Fibroblast of upper back skin (primary cell): ENCODE results near the gene ITGB3BP.
"Not testable (repeated sequence)": the region's sequence is repeated elsewhere in the genome, so short reads cannot be mapped to it uniquely, and the experiment has no call there.

Experiments used
- DNase-seq: peaks from one replicate; pipeline ENCODE4 v3.0.0-alpha.2; 2013

Gene ITGB3BP

DNA sequence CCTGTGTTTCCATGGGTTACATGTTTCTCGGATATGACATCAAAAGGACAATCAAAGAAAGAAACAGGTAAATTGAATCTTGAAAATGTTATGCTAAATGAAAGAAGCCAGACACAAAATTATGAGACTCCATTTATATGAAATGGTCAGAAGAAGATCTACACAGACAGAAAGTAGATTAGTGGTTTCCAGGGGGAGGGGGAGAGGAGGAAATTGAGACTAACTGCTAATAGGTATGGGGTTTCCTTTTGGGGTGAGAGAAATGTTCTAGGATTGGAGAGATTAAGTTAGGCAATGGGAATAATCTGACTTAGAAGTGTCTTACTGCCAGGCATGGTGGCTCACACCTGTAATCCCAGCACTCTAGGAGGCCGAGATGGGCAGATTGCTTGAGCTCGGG, 21.8 kb downstream of the ITGB3BP start:
- DNase-seq, result no peak

DNA sequence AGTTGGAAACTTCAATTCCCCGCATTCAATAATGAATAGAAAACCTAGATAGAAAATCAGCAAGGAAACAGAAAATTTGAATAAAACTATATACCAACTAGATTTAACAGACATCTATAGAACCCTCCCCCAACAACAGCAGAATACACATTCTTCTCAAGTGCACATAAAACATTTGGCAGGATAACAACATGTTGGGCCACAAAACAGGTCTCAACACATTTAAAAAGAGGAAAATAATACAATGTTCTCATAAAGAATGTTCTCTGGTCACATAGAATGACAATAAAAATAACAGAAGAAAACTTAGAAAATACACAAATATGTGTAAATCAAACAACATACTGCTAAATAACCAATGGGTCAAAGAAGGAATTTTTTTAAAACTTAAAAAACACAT, 24.9 kb downstream of the ITGB3BP start:
- DNase-seq, result no peak

DNA sequence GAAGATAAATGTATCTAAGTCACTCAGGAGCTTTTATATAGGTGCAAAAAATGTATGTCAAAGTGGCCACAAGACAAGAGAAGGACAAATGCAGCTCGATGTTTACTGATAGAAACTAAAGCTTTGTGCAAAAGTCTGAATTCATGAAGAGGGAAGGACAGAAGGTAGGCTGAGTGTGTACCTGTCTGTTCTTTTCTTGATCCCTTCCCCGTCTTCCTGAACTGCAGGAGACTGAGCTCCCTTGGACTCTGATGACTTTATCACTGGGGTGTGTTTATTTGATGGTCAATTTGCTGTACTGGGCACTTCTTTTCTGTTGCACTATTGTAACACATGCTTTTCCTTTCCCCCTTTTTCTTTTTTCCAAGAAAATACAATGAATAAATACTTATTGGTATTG, 25.4 kb downstream of the ITGB3BP start:
- no peak for DNase-seq

DNA sequence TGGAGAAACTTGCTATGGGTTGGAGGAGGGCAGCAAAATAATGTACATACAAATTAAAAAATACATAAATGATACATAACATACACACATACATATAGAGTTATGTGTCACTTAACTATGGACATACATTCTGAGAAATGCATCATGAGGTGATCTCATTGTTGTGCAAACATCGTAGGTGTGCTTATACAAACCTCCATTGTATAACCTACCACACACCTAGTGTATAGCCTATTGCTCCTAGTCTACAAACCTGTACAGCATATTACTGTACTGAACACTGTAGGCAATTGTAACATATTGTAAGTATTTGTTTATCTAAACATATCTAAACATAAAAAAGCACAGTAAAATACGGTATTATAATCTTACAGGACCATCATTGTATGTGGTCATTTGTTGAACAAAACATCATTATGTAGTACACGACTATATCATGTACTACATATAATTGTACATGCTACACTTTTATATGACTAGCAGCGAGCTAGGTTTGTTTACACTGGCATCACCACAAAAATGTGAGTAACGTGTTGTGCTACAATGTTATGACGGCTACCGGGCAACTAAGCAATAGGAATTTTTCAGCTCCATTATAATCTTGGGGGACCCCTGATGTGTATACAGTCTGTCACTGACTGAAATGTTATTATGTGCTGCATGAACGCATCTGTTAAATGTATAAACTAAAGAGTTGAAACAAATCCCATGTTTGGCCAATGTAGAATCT, 35.5 kb downstream of the ITGB3BP start:
- peak; percentile 1 for DNase-seq

DNA sequence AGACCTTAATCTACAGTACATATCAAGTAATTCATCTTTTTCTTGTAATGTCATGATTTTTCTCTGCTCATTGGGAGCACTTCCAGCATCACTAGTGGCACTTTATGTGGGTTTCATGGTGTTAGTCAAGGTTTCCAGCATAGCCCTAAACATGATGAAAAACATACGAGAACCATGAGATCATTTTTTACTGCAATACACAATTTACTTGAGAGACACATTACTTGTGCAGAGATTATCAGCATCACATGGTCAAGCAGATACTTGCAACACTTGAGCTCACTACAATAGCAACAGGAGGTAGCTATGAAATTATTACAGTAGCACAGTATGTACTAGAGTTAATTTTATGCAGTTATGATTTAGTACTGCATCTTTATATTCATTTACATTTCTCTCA, 36.4 kb downstream of the ITGB3BP start:
- no peak for DNase-seq

DNA sequence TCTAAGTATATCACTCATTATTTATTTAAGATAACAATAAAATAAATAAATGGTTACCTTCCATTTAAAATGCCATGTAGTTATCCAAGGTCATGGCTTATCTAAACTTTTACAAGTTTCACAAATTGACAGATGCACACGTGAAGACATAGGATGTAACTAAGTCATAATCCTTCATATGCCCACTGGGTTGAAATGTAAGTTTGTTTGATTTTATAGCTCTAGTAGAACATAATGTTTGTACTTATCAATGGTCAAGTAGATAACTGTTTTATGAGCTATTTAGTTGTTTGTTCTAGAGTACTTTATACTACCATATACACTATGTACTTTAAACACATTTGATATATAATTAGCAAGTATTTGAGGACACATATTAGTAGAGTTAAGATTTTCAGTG, 43.0 kb downstream of the ITGB3BP start:
- no peak for DNase-seq

DNA sequence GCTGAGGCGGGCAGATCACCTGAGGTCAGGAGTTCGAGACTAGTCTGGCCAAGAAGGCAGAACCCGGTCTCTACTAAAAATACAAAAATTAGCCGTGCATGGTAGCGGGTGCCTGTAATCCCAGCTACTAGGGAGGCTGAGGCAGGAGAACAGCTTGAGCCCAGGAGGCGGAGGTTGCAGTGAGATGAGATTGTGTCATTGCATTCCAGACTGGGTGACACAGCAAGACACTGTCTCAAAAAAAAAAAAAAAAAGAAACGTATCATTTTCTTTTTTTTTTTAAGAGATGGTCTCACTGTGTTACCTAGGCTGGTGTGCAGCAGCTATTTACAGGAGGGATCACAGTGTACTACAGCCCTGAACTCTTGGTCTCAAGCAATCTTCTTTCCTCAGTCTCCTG, 47.3 kb downstream of the ITGB3BP start:
- DNase-seq, result peak; percentile 5

DNA sequence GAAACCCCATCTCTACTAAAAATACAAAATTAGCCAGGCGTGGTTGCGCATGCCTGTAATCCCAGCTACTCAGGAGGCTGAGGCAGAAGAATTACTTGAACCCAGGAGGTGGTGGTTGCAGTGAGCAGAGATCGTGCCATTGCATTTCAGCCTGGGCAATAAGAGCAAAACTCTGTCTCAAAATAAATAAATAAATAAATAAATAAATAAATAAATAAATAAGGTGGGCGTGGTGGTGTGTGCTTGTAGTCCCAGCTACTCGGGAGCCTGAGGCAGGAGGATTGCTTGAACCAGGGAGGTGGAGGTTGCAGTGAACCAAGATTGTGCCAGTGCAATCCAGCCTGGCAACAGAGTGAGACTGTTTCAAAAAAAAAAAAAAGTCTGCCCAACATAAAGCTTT, 54.3 kb downstream of the ITGB3BP start:
- not testable (repeated sequence) for DNase-seq

DNA sequence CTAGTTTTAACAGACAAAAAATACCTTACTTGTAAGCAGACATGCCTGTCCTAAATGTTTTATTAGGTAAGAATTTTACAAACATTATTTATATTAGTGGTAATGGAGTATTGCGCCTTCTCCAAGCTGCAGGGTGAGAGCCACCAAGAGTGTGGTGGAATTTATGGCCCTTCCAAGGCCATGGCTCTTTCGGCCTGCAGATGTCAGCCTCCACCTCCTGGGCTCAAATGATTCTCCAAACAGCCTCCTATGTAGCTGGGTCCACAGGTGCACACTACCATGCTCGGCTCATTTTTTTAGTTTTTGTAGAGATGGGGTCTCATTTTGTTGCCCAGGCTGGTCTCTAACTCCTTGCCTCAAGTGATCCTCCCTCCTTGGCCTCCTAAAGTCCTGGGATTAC, 56.3 kb downstream of the ITGB3BP start:
- no peak for DNase-seq

DNA sequence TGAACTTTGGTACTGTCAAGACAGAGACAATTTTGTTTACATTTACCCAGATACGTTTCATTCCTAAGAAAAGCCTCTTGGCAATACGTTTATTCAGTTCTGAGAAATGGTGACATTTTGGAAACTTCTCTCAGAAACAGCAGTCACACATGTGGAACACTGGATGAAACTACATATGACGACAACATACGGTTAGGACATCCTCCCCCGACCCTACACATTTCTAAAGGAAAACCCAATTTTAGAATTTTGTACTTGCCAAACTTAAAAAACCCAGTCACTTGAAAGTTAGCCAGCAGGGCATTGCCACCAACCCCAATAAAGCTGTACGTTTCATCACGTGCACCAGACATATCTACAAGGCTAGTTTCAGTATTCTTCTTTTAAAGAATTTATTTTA, 56.8 kb downstream of the ITGB3BP start:
- DNase-seq, result no peak

DNA sequence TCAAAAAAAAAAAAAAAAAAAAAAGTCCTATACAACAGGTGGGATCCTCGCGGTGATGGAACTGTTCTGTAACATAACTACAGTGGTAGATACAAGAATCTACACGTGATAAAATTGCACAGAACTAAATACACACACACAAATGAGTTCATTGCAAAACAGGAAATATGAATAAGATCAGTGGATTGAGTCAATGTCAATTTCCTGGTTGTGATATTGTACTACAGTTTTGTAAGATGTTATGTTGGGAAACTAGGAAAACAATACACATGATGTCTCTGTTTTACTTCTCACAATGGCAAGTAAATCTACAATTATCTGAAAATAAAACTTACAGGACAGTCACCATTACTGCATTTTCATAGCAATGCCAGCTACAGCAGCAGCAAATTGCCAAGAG, 59.8 kb downstream of the ITGB3BP start:
- DNase-seq, result no peak

DNA sequence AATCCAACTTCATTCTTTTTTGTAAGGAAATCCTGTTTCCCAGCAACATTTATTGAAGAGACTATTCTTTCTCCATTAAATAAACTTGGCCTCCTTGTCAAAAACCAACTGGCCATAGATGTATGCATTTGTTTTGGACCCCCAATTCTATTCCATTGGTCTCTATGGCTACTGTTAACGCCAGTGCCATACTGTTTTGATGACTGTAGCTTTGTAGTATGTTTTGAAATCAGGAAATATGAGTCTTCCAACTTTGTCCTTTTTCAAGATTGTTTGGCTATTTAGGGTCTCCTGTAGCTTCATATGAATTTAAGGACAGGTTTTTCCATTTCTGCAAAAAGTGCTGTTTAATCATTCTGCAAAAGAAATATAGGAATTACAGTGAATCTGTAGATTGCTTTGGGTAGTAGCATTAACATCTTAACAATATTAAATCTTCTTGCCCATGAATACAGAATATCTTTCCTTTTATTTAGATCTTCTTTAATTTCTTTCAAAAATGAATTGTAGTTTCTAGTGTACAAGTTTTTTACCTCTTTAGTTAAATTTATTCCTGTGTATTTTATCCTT, 61.3 kb downstream of the ITGB3BP start:
- DNase-seq, result no peak

DNA sequence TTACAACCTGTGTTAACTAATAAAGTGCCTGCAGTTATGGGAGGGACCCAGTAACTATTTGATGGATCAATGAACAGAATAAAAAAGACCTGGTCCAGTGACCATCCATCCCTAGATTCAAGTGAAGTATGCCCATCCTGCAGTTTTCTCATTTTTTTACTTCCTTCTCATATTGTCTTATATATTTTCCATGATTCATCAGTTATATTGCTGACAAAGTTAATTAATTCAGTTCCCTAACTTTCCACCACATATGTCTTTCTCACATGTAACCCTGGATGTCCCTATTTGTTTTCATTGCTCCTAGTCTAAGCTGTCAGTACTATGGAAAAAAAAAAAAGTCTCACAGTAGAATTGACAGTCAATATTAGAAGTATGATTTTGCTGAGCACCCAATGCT, 64.3 kb downstream of the ITGB3BP start:
- no peak for DNase-seq

DNA sequence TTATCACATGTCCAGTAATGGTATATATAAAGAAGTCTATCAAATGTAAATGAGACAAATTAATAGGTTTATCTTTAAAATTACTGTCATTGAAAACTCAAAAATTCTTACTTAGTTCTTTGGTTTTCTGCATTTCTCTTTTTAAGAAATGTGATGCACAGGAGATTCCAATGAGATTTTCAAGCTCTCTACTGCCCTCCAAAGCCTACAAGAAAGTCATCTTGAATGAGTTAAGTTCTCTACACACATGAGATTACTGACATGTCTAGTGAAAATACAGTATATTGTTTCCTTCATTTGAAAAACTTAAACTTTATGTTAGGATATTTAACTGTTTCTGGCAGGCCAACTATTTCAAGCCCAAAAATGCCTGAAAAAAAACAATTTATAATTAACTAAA, 68.8 kb downstream of the ITGB3BP start:
- peak; percentile 19 for DNase-seq

DNA sequence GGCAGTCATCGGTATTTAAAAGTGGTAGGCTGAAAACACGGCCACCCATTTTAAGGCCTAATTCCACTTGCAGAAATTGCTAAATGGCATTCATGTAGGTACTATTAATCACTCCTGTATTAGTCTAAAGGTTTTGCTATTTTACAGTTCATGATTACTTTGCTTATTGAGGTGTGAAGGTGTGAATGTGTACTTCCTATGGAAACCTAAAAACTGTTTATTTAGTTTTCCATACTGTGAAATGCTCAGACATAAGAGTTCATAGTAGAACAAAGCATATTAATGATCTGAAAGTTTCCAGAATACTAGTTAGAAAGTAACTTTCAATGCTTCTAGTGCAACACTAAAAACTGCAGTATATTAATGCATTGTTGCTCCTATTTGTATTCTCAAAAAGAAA, 69.8 kb downstream of the ITGB3BP start:
- DNase-seq, result no peak

DNA sequence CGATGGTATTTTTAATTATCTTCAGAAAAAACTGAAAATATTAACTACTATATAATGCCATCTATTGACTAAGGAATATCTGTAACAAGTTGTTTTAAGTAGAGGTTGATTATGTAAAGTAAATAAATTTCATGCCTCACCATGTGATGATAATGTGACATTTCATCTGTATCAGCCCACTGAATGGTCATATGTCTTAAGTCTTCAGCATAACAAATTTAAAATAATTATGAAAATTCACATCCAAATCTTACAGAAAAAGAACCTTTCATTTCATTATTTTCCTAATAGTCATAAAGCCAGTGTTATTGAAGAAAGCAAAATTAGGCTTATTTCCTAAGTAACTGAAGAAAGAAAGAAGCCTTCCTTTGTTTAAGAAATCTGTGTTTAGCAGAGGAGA, 72.6 kb downstream of the ITGB3BP start:
- DNase-seq, result no peak

DNA sequence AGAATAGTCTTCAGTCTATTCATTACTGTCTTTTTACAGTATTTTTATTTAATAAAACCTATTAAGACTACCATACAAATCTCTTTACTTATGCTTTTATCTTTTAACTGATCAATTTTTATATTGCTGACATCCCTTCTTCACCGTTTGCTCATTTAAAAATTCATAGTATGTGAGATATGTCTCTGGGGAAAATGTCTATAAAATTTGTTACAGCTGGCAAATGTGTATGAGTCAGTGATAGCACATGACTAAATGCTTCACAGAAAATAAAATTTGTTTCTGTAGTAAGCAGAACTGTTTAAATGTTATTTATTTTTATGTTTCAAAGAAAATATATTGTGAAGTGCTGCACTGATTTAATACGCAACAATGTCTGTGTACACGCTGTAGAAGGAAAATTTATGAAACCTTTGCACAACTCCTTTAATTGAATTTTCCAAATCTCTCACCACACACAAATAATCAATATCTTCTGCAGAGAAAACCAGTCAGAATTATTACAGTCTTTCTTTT, 74.2 kb downstream of the ITGB3BP start:
- DNase-seq, result peak; percentile 48

DNA sequence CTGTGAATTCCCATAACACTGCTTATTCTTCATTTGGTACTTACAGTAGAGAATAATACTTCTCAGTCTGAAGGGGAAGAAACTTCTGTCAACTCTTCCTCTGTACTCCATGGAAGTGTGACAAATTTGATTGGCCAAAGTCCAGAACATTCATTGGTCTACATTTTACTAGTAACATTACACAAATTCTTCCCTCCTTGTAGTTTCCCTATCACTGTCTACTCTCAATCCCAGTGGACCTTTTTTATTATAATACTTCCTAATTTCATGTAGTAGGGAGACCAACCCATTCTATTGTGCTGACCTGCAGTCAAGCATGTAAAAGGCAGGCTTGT, 80.9 kb downstream of the ITGB3BP start:
- peak; percentile 32 for DNase-seq

DNA sequence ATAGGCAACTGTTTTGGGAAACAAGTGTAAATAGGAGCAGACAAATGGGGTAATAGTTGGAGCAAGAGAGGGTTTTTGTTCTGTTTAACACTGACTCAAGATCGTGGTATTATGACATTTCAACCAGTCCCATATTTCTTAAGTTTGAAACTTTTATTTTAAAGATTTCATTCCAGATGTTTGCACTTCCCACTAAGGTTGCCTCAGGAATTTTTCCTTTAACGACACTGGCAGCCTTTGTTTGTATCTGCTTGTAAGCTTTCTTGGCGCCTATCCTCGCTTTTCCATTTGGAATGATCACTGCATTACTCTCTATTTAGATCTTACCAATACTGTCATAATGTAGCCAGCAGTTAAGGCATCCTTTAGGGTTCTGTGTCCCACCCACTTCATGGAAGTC, 87.9 kb downstream of the ITGB3BP start:
- peak; percentile 8 for DNase-seq

DNA sequence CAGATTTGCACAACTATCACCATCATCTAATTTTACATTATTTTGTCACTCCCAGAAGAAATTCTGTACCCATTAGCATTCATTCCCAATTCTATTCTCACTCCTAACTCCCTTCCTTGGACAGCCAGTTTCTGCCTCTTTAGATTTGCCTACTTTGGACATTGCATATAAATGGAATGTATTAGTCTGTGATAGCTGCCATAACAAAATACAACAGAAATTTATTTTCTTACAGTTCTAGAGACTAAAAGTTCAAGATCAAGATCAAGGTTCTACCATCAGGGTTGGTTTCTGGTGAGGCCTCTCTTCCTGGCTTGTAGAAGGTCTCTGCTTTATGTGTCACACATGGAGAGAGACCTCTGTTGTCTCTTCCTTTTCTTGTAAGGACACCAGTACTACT, 93.7 kb downstream of the ITGB3BP start:
- DNase-seq, result no peak

DNA sequence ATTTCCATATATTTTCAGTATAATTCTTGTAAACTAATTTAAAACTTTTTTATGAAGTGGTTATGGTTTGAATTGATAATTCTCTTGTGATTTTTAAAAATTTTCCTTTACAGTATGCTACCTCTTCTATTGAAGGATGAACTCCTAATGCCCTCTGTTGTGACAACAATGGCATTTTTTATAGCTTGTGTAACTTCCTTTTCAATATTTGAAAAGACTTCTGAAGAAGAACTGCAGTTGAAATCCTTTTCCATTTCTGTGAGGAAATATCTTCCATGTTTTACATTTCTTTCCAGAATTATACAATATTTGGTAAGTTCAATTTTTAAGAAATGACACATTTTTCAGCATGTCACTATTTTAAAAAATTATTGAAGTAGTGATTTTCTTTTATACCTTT, 94.2 kb downstream of the ITGB3BP start:
- no peak for DNase-seq

DNA sequence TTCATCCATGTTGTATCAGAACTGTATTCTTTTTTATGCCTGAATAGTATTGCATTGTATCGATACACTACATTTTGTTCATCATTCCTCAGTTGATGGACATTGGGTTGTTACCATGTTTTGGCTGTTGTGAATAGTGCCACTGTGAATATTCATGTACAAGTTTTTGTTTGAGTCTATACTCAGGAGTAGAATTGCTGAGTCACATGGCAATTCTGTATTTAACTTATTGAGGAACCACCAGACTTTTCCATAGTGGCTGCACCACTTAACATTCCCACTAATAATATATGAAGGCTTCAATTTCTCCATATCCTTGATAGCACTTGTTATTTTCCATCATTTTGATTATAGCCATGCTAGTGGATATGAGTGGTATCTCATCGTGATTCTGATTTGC, 99.4 kb downstream of the ITGB3BP start:
- no peak for DNase-seq

DNA sequence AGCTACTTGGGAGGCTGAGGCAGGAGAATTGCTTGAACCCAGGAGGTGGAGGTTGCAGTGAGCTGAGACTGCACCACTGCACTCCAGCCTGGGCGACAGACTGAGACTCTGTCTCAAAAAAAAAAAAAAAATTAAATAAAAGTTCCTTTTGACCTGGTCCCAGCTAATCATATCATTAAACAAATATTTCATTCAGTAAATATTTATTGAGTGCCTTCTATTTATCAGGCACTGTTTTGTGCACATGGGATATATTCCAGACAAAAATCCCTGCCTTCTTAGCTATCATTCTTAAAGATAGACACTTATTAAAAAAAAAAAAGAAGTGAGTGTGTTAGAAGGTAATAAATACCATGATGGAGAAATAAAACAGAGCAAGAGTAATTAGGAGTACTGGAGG, 102.3 kb downstream of the ITGB3BP start:
- DNase-seq, result not testable (repeated sequence)

DNA sequence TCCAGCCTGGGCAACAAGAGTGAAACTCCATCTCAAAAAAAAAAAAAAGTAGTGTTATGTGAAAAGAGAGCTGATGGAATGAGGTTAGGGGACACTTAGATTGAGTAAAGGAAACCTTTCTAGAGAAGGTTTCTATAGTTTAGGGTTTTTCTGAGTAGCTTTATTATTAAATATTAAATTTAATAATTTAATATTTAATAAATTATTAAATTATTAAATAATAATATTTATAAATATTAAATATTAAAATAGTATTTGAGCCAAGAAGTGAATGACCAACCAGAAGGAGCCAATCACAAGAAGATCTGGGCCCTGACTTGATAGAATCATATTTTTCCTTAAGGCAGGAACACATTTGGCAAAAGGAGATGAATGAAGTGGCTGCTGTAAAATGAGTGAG, 104.9 kb downstream of the ITGB3BP start:
- DNase-seq, result no peak
